GM19099 (cell line): ENCODE data around the gene ACLY.

ENCODE experiments used
- POLR2A ChIP-seq: IDR thresholded peaks from 3 replicates; pipeline ENCODE4 v1.6.1; 2011; ENCODE audit warnings: low read depth; ENCODE audit not compliant: insufficient read length; ENCODE audit errors: extremely low read depth

ACLY gene

DNA sequence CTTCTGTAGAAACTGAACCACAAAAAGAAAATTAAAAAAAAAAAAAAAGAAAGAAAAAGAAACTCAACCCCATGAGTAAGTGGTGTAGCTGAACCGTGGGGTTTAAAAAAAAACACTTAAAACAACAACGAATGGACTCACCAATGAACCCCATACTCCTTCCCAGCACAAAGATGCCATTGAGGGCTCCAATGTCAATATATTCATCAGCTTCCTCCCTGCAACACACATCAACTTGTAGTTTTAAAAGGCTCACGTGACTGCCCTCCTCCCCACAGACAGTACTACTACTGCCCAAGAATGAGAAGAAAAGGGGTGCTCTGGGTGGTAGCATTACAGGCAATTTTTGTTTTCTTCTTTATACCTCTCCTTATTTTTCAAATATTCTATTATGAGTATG is 50.2 kb downstream of the ACLY start:
- TF ChIP-seq POLR2A: no peak

DNA sequence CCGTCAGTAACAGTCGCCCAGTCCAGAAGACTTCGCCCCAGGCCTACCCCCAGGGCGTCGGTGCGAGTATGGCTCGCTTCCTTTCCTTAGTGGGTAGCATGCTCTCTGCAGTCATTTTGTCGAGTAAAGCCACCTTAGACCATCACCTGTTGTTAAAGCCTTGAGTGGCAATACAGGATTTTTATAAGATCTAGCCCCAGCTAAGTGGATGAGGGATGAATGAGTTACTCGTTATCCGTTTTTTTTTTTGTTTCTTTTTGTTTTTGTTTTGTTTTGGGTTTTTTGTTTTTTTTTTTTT is 53.2 kb downstream of the ACLY start:
- no peak for TF ChIP-seq POLR2A

DNA sequence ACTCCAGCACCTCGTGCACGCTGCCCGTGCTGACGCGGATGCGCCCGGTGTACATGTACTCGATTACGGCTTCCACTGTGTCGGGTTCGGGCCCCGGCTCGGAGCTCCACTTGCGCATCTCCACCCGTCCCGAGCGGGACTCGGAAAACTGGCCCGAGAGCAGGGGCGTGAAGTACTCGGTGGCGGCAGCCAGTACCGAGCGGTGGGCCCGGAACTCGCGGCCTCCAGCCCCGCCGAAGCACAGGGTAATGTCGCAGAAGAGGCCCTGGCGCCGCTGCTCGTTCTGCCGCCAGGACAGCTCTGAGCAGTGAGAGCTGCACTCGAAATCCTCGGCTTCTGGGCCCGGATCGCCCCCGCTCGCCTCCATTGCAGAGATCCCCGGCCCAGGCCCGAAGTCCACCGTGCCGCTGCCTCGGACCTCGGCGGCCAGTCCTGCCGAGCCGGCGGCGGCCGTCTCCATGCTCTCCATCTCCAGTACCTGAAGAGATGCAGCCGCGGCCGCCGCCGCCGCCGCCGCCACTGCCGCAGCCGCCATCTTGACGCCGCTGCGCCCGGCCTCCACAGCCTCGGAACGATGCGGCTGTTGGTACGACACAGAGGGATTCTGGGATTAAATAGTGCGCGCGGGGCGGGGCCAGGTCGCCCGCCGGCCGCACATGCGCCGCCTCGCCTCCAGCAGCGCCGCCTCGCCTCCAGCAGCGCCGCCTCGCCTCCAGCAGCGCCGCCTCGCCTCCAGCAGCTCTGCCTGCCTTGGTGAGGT is 53.7 kb downstream of the ACLY start, which contains the start of gene KLHL11:
TSS of gene KLHL11 (minus strand) at position 588 of the 760 bp plus-strand sequence. CDS start at position 535, 53 bp downstream.
- peak; percentile 95 for TF ChIP-seq POLR2A

DNA sequence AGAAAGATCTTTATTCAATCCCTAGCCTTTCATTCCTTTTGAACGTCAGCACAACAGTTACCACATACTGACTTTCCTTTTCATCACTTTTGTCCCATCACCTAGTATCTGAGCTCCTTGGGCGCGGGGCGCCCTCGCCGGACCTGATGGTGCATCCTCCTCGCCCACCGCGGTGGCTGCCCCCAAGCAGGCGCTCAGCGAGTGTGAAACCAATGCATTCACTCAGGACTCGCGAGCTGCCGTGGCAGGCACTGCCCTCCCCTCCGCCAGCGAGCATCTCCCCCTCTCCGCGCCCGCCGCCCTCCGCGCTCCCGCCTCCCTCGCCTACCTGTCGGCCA is 54.3 kb downstream of the ACLY start:
- TF ChIP-seq POLR2A: no peak

DNA sequence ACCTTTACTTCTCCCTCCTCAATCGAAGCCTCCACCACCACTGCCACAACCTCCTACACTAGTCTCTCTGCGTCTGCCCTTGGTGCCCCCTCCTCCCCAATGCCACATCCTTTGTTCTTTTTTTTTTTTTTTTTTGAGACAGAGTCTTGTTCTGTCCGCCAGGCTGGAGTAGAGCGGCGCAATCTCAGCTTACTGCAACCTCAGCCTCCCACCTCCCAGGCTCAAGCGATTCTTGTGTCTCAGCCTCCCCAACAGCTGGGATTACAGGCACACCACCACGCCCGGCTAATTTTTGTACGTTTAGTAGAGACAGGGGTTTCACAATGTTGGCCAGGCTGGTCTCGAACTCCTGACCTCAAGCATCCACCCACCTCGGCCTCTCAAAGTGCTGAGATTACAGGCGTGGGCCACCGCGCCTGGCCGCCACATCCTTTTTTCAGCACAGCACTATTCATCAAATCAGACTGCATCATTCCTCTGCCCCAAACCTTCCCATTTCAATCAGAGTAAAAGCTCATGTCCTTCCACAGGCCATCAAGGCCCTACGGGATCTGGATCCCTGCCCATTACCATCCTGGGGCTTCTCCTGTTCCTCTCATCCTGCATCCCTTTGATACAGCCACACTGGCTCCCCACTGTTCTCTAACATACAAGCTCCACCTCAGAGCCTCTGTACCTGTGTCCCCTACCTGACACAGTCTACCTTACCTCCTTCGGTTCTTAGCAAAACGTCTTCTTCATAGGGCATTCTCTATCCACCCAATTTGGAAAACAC is 55.5 kb downstream of the ACLY start:
- no peak for TF ChIP-seq POLR2A

DNA sequence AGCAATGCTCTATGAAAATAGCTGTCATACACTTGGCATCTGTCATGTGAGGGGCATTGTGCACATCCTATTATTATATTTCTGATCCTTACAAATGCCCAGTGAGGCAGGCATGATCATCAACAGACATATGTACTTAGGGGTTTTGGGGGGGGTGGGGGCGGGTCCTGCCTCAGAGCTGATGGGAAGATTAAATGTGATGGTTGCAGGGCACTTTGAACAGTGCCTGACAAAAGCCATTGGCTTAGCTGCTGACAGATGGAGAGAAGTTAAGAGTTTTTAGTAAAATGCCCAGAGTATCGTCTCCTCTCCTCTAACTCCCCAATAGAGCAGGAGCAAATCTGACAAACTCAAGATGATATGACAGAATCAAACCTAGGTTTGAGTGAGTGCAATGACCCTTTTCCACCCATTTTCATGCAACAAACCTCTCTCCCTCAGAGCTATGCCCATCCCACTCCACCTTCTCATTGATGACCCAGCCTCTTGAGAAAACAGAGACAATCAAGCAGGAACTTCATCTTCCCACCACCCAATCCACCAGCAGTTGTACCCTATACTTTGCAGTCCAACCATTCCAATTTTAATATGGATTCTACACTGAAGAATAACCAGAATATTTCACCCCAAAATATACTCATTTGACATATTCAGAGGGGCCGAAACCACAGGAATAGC is 58.4 kb downstream of the ACLY start:
- TF ChIP-seq POLR2A: no peak

DNA sequence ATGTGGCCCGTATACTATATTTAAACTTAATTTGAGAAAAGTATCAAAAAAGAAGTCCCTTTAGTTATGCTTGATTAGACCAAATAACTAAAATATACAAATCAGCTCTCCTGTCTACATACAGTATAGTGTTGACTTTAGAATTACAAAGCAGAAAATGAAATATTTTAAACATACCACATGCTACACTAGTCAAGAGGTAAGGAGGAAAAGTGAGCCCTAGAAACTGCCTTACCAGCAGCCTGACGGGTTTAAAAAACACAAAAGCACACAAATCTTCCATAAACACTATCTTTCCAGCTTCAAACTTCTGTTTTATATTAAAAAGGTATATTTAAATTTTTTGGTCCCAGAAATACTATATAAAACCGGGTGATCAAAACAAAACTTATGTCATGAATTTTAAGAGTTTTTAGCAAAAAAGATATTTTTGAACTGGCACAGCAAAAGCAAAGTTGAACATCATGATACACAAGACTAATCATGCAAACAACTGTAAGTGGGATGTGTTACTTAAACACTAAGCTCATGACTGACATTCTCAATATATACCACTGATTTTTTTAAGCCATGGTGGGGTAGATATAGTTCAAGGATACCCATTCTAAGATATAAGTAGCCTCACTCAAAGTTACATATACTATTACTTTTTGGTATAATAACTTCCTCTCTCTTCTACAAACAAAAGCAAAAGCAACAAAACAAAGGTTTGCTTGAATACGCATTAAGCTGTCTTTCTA is 69.3 kb downstream of the ACLY start:
- TF ChIP-seq POLR2A: no peak

DNA sequence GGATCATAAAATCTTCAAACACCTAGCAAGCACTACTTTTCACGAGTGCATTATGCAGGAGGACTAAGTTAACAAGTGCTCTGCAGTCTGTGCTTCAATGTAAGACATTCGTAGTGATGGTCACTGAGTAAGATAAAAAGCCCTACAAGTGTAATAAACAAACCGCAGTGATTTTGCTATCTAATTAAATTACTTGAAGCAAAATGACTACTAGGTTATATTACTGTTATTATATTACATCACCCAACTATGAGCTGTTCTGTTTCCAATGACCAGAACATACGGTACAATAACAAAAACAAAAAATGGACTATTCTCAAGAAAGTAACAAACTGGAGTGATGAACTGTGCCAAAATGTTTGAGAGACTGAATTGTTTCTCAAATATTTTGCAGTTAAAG is 70.0 kb downstream of the ACLY start:
- TF ChIP-seq POLR2A: no peak

DNA sequence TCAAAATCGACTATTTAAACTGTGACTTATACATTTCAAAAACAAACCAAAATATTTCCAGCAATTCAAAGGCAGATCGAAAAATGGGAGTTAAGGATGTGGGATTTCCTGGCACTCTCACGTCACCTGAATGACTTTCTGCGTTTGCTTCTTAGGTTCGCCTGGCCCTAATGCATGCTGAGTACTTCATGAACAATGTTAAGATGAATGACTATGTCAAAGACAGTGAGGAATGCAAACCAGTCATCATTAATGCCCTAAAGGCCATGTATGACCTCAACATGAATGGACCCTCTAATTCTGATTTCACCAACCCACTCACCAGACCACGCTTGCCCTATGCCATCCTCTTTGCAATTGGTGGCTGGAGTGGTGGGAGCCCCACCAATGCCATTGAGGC is 73.8 kb downstream of the ACLY start:
- no peak for TF ChIP-seq POLR2A

DNA sequence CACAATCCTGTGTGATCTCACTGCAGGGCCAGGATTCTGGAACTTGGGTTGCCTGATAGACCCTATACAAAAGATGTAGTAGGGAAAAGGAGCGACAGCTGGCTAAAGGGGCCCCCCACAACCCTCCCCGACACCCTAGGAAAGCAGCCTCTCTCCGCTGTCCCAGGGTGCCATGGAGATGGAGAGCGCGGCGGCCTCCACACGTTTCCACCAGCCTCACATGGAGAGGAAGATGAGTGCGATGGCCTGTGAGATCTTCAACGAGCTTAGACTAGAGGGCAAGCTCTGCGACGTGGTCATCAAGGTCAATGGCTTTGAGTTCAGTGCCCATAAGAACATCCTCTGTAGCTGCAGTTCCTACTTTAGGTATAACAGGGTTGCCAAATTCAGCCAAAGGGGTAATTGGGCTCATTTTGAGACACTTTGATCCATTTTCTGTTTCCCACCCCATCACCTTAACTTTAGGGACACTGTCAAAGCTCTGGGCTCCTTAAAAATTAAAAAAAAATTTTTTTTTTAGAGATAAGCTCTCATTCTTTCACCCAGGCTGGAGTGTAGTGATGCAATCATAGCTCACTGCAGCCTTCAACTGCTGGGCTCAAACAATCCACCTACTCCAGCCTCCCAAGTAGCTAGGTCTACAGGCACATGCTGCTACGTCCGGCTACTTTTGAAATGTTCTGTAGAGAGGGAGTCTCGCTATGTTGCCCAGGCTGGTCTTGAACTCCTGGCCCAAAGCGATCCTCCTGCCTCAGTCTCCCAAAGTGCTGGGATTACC is 80.8 kb downstream of the ACLY start, which contains the start of gene KLHL10:
TSS of gene KLHL10 (plus strand) at position 65 of the 778 bp plus-strand sequence. CDS start at position 173, 108 bp downstream.
- no peak for TF ChIP-seq POLR2A

DNA sequence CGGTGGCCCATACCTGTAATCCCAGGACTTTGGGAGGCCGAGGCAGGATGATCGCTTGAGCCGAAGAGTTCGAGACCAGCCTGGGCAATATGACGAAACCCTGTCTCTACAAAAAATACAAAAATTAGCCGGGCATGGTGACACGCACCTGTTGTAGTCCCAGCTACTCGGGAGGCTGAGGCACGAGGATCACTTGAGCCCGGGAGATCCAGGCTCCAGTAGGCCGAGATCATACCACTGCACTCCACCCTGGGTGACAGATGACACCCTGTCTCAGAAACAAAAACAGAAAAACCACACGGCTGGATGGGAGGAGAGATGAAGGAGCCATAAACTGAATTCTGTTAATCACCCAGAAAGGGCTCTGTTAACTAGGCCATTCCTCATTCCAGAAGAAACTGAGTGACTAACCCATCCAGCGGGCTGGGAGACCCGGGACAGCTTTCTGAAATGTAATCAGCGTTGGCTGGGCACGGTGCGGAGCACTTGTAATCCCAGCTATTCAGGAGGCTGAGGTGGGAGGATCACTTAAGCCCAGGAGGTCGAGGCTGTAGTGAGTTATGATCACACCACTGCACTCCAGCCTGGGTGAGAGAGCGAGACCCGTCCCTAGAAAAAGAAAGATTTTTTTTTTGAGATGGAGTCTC is 82.1 kb downstream of the ACLY start:
- TF ChIP-seq POLR2A: no peak

DNA sequence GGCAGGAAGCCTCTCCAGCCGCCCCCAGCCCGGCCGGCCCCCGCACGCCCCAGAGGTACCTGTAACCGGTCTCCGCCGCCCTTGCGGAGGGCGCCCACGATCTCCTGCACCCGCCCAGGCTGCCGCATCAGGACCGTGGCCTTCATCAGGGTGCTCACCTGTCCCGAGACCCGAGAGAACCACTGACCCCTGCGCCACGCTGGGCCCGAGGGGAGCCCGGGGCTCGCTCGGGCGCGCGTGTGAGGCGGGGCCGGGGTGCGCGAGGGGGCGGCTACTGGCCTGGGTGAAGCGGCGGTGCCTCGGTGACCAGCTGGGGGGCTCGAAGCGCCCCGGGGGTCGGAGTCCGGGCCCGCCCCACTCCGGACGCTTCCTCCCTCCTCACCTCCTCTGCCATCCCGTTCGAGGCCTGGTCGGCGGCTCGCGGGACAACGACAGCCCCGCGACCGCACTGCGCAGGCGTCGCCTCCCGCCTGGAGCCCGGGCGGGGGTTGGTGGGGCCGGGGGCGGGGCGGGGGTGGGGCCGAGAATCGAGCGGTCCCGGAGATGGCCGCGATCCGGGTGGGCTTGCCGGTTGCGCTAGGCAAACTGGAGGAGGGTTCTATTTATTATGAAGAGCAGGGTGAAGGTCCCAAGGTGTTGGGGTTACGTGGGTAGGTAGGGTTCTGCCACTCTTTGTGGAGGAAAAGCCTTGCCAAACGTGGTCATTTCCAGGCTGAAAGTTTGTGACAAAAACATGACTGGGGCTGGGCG is 82.8 kb downstream of the ACLY start, which contains the start of gene NT5C3B:
TSS of gene NT5C3B (minus strand) at position 433 of the 750 bp plus-strand sequence. CDS start at position 394, 39 bp downstream.
- TF ChIP-seq POLR2A: peak; percentile 56

DNA sequence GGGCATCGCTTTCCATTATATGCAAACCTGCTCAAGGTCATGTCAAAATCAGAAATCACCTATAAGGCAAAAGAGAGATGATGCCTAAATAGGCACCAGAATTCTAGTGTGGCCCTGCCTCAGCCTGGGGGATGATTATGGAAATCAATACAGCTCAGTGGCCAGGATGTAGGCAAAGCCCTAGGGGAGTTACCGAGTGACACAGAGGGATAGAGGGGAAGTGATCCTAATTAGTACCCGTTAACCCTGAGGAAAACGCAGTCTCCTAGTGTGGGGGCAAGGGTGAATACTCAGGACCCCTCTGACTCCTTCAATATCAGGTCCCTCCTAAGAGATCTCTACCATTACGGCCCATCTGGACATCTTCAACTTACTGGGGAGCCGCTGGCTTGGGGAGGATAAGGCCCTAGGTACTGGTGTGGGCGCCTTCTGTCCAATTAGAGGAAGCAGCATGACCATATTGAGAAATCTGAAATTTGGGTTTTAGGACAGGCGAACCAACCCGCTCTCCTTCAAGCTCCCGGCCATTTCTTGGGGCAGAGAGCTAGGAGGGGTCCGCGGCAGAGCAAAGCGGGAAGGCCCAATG is 83.4 kb downstream of the ACLY start:
- TF ChIP-seq POLR2A: no peak
